ENCODE results near the gene GPR84.

The GPR84 gene

GRCh38 chr12:54352891-54353874 lies 11.1 kb downstream of the GPR84 start:
- ChIA-PET POLR2A (interaction anchor here (0.6 to 0.8 kb wide), 2 partner anchors 9 to 73 kb away, joined by 3 to 4 read pairs; partner anchors contain the start of genes CBX5 and HNRNPA1), CTCF (interaction anchor here (0.8 to 5.4 kb wide), 18 partner anchors 9 to 147 kb away, joined by 3 to 46 read pairs (median 4); partner anchors contain the start of gene COPZ1)
- DNase-seq (ENCODE audit: extremely low spot score) = no peak
- TF ChIP-seq CTCF (IDR thresholded peaks at IDR 0.05; ENCODE audit: control extremely low read depth, extremely low read depth, low read depth, missing control alignments) = no peak

GRCh38 chr12:54352022-54352531 lies 12.2 kb downstream of the GPR84 start:
- CTCF ChIA-PET = interaction anchor here (0.9 to 5.4 kb wide), 14 partner anchors 8 to 146 kb away, joined by 3 to 46 read pairs (median 5); partner anchors contain the start of gene COPZ1
- POLR2A ChIA-PET = no interaction called here
- DNase-seq (ENCODE audit: extremely low spot score) = no peak
- no peak for TF ChIP-seq CTCF (IDR thresholded peaks at IDR 0.05; ENCODE audit: control extremely low read depth, extremely low read depth, low read depth, missing control alignments)

GRCh38 chr12:54351341-54351740 lies 12.9 kb downstream of the GPR84 start:
- no peak for DNase-seq (ENCODE audit: extremely low spot score)
- no peak for TF ChIP-seq CTCF (IDR thresholded peaks at IDR 0.05; ENCODE audit: control extremely low read depth, extremely low read depth, low read depth, missing control alignments)
- CTCF ChIA-PET = interaction anchor here (0.8 to 5.4 kb wide), 7 partner anchors 8 to 135 kb away, joined by 3 to 46 read pairs (median 5); no protein-coding TSS in a partner anchor
- POLR2A ChIA-PET = no interaction called here

- POLR2A ChIA-PET = no interaction called here
- DNase-seq (ENCODE audit: extremely low spot score) = no peak
- no peak for TF ChIP-seq CTCF (IDR thresholded peaks at IDR 0.05; ENCODE audit: control extremely low read depth, extremely low read depth, low read depth, missing control alignments)
- CTCF ChIA-PET = interaction anchor here (0.8 to 5.4 kb wide), 5 partner anchors 9 to 99 kb away, joined by 3 to 46 read pairs (median 3); no protein-coding TSS in a partner anchor
These were observed 13.5 kb downstream of the GPR84 start for GRCh38 chr12:54350743-54351142.

GRCh38 chr12:54349679-54350078 lies 14.6 kb downstream of the GPR84 start:
- TF ChIP-seq CTCF (IDR thresholded peaks at IDR 0.05; ENCODE audit: control extremely low read depth, extremely low read depth, low read depth, missing control alignments) = no peak
- ChIA-PET CTCF (interaction anchor here (1.6 to 5.4 kb wide), 3 partner anchors 9 to 31 kb away, joined by 5 to 46 read pairs (median 6); no protein-coding TSS in a partner anchor), POLR2A (no interaction called here)
- no peak for DNase-seq (ENCODE audit: extremely low spot score)

GRCh38 chr12:54349036-54349435 lies 15.2 kb downstream of the GPR84 start:
- CTCF ChIA-PET = interaction anchor here (1.6 to 5.4 kb wide), 2 partner anchors 10 to 13 kb away, joined by 6 to 46 read pairs; no protein-coding TSS in a partner anchor
- no peak for TF ChIP-seq CTCF (IDR thresholded peaks at IDR 0.05; ENCODE audit: control extremely low read depth, extremely low read depth, low read depth, missing control alignments)
- DNase-seq (ENCODE audit: extremely low spot score) = no peak
- POLR2A ChIA-PET = no interaction called here

All from GM10248 (cell line).